CD4-positive, alpha-beta T cell treated with Interleukin-6 at 100 ng/mL for 8 hours (primary cell): ENCODE data around the gene PLEKHJ1.

Experiments
- DNase-seq: peaks from one replicate; pipeline ENCODE4 v3.0.0-alpha.2; 2020; ENCODE audit warnings: mixed read lengths, low spot score

PLEKHJ1 gene

DNA sequence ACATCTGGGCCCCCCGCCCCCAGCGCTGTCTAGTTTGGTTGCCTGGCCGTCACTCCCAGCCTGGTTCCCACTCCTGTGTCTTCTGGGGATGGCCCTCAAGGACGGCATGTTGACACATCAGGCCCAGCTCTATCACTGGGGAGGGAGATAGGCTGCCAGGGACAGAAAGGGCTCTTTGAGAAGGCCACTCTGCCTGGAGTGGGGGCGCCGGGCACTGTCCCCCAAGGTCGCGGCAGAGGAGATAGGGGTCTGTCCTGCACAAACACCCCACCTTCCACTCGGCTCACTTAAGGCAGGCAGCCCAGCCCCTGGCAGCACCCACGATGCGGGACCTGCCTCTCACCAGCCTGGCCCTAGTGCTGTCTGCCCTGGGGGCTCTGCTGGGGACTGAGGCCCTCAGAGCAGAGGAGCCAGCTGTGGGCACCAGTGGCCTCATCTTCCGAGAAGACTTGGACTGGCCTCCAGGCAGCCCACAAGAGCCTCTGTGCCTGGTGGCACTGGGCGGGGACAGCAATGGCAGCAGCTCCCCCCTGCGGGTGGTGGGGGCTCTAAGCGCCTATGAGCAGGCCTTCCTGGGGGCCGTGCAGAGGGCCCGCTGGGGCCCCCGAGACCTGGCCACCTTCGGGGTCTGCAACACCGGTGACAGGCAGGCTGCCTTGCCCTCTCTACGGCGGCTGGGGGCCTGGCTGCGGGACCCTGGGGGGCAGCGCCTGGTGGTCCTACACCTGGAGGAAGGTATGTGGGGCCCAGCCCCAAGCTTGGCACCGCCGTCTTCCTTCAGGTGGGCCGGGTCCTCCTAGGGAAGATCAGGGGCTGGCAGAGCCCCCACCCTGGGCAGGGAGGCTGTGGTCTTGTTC lies 13.1 kb upstream of the PLEKHJ1 start, which contains the start of gene AMH:
Gene AMH (plus strand): TSS at position 314 of the 857 bp plus-strand sequence. CDS start 10 bp downstream, at position 324.
- no peak for DNase-seq

DNA sequence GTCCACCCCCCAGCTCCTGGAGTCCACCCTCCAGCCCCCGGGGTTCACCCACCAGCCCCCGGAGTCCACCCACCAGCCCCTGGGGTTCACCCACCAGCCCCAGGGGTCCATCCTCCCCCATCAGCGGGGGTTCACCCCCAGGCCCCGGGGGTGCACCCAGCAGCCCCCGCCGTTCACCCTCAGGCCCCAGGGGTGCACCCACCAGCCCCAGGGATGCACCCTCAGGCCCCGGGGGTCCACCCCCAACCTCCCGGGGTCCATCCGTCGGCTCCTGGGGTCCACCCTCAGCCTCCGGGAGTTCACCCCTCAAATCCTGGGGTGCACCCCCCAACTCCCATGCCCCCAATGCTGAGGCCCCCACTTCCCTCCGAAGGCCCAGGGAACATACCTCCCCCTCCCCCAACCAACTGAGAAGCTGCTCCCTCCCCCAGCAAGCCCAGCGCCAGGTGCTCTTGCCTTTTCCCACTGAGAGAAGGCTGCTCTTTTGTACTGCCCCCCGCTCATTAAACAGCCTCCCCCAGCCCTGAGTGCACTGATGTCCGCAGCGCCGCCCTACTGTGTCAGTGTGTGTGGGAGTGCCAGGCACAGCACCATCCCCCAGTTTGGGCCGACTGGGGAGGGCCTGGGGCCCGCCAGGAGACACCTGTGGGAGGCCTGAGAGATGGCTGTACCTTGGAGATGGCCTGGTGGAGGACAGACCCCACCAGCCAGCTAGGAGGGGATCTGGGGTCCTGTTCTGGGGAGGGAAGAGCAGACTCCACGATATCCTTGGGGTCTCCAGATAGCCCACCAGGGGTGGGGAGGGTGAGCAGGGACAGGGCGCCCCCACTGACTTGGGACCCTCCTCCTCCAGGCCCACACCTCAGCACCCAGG lies 12.2 kb upstream of the PLEKHJ1 start:
- DNase-seq = no peak

DNA sequence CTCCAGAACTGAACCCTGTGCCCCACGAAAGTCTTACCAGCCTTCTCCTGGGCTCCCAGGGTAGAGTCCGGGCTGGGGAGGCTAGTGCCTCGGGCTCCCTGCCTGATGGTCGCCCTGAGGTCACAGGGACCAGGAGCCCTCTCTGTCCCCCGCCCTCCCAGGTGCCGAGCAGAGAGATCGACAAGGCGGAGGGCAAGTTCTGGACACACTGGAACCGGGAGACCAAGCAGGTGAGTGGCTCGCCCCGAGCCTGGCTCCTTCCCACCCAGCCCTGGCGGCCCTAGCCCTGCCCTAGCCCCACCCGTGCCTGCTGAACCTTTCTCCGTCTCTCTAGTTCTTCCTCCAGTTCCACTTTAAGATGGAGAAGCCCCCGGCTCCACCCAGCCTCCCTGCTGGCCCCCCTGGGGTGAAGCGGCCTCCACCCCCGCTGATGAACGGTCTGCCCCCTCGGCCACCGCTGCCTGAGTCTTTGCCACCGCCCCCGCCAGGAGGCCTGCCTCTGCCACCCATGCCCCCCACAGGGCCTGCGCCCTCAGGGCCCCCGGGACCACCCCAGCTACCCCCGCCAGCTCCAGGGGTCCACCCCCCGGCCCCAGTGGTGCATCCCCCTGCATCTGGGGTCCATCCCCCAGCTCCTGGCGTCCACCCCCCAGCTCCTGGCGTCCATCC lies 11.4 kb upstream of the PLEKHJ1 start:
- DNase-seq = no peak

DNA sequence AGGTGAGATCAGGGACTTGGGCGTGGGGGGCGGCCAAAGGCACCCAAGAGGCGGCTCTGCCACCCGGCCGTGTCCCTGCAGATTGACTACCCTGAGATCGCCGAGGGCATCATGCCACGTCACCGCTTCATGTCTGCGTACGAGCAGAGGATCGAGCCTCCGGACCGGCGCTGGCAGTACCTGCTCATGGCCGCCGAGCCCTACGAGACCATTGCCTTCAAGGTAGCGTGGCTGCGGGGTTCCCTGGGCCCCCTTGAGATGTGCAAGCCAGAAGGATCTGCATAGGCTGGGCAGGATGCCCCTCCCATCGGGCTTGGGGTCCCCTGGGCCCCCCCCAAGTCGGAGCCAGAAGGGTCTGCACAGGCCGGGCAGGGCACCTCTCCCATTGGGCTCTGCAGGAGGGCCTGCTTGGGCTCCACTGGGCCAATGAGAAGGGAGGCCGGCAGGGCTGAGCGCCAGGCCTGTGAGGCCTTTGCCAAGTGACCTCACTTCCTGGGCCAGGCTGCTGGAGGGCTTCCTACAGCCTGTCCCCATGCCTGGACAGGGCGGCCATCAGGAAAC lies 10.8 kb upstream of the PLEKHJ1 start:
- no peak for DNase-seq

DNA sequence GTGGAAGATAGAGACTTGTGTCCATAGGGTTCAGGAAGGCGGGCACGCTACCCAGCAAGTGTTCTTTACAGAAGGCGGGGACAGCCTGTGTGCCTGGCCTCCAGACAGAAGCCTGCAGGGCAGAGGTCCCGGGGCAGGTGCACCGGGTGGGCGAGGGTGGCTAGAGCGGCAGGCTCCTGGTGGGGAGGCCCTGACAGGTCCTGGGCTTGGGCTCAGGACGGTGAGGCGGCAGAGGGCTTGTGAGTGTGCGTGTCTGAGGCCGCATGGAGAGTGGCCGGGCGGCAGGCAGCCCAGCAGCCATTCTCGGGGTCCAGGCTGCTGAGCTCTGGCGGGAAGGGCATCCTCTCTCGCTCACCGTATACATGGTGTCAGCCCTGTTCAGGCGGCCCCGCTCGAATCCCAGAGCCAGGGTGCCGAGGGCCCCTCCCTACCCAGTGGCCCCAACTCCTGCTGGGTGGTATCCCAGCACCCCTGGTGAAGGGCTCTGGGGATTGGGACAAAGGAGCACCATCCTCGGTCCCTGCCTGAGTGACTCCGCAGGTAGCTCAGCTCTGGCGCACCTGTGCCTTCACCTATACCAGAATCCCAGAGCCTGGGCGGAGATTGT lies 10.0 kb upstream of the PLEKHJ1 start:
- no peak for DNase-seq

DNA sequence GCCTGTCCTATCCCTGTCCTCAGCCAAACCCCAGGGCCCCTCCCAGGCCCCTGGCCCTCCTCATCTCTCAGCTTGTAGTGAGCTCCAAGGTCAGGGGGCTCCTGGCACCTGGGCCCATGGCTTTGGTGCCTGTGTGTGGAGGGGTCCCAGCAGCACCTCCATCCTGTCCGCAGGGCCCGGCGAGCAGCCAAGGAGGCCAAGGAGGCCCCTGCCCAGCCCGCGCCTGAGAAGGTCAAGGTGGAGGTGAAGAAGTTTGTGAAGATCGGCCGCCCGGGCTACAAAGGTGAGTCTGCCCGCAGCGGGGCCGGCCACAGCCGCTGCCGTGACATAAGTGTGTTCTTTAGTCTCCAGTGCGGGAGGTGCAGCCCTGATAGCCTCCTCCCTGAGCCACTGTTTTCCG lies 9.1 kb upstream of the PLEKHJ1 start:
- no peak for DNase-seq

DNA sequence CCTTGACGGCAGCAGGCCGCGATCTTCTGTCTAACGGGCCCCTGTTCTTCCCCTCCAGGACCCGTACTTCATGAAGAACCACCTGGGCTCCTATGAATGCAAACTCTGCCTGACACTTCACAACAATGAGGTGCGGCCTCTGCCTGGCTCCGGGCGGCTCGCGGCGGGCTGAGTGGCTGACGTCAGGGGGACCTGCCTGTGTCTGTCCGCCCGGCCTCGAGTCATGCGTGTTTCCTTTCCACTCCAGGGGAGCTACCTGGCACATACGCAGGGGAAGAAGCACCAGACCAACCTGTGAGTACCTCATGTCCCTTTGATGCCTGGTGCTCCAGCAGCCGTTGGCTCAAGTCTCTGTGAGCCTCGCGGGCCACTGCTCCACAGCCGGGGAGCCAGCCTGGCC lies 8.4 kb upstream of the PLEKHJ1 start:
- DNase-seq = no peak

DNA sequence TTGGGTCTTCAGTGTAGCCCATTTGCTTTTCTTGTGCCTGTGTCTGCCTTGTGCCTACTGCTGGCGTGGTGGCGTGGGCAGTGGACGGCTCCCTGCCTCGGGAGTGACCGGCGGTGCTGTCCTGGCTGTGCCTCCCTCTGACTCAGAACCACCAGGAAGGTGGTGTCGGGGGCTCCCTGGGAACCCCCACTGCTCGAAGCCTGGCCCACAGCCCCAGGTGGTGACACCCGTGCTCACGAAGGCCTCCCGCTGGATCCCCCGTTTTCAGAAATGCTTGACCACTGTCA lies 7.9 kb upstream of the PLEKHJ1 start:
- no peak for DNase-seq

DNA sequence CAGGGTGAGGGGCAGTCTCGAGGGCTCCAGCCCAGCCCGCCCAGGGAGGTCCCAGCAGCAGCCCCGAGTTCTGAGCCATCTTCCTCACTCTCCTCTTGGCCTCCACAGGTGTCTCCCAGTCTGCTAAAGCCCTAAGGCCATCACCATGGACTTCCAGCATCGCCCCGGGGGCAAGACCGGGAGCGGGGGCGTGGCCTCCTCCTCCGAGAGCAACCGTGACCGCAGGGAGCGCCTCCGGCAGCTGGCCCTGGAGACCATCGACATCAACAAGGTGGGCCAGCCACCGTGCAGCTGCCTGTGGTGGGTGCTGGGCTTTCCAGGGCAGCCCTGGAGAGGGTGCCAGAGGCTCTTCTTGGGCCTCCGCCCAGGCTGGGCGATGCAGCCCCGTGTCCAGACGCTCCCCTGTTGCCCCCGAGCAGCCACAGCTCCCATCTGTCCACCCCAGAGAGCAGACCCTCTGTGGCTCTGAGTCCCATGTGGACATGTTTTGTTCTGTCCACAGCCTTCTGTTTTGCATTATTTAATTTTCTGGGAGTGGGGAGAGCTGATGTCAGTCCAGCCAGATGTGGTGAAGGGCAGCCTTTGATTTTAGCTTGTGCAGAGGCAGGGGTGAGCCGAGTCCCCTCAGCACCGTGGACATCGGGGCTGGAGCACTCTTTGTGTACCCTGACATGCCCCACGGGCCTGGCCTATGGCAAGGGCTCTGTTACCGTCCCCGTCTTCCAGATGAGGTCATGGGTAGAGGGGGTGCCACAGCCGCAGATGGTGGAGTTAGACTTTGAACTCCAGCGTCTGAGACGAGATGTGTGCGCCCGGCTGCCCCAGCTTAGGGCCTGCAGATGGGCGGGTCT lies 7.4 kb upstream of the PLEKHJ1 start:
- DNase-seq = no peak

DNA sequence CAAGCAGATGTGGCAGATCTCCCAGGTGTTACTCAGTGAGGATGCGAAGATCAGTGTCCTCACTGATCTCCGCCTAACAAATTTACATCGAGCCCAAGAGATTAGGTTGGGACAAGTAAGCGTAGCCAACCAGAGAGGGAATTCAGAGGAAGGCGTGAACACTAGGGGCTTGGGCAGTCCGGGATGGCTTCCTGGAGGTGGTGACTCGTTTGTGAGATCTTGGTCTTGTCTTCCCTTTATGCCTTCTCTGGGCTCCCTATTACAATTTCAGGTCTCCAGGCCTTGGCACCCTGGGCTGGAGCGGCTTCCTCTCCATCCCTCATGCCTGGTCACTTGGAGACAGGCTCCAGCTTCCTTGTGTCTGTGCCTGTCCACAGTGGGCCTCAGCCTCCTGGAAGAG lies 6.7 kb upstream of the PLEKHJ1 start:
- DNase-seq = no peak

DNA sequence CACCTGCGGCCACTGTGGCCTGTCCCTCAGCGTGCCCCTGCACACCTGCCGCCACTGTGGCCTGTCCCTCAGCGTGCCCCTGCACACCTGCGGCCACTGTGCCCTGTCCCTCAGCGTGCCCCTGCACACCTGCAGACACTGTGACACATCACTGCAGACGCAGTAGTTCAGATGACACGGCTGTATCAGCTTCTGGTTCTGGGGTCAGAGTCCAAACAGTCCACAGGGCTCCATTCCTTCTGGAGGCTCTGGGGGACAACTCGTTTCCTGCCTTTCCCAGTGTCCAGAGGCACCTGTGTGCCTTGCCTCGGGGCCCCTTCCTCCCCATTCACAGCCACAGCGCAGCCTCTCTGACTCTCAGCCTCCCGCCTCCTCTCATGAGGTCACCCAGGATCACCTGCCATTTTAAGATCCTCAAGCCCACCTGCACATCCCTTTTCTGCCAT lies 6.0 kb upstream of the PLEKHJ1 start:
- DNase-seq = no peak

DNA sequence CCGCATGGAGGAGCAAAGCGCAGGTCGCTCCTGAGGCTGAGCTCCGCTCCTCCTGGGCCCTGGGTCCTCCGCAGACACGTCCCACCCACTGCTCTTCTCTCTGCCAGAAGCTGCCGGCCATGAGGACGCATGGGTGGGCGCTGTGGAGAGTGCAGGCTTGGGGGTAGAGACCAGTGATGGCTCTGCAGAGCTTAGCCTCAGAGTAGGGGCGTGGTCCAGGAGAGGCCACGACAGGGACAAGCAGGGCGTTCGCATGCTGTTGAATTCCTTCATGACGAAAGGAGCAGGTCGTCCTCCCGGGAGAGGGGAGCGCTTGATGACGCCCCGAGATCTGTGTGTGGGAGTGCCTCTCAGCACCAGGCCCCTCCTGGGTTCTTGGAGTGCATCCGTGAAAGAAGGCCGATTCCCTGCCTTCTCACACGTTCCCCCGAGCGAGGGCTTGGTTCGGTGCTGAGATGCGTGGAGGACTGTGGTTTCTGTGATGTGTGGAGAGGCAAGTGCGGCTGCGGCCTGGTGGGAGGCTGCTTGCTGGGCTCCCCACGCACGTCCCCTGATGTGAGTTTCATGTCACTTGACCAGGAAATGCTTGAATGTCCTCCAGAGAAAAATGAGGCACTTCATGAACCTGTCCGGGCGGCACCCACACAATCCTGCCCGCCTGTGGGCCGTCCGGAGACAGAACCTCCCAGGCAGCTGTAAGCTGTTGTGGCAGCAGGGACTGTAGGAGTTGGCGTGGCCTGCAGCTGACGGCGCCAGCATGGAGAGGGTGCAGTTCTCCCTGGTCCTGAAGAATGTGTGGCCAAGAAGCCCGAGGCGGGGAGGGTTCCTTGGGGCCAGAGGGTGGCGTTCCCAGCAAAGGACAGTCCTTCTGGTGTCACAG lies 5.0 kb upstream of the PLEKHJ1 start:
- no peak for DNase-seq

DNA sequence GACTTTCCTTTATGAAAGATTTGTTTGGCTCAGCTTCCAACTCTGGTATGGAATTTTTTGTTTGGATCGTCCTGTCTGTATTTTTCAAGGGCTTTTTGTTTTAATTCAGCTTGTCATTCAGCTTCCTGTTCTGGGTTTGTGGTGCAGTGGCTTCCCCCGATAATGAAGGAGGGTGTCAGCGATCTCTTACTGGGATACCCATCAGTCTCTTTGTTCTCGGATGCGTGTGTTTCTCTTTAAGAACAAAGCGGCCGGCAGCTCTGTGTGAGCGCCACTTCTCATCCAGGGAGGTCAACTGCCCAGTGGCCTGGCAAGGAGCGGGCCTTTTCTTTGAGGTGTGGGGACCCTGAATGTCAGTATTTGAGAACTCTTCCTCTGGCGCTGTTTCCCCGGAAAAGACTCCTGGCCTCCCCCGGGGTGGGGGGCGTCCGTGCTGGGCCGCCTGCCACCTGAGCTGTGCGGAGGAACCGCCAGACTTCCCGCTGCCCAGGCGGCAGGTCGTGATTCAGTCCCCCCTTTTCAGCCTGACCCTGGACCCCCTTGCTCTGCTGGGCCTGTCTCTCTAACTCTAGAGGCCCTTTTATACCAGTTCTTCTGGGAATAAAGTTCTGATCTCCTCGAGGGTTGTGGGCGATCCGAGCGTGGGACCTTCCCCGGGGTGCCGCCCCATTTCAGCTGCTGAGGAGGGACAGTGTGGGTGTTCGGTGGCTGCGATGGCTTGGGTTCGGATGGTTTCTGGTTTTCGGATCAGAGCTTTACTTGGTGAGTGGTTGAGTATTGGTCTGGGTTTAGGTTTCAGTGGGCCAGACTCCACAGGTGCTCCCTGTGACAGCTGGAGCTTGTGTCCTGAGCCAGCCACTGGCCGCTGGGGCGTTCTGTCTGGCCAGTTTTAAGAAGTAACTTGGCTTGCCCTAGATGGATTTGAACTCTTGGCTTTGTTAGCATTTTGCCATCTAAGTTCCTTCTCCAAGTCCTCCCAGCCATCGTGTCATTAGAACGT lies 3.9 kb upstream of the PLEKHJ1 start:
- DNase-seq = peak; percentile 66

DNA sequence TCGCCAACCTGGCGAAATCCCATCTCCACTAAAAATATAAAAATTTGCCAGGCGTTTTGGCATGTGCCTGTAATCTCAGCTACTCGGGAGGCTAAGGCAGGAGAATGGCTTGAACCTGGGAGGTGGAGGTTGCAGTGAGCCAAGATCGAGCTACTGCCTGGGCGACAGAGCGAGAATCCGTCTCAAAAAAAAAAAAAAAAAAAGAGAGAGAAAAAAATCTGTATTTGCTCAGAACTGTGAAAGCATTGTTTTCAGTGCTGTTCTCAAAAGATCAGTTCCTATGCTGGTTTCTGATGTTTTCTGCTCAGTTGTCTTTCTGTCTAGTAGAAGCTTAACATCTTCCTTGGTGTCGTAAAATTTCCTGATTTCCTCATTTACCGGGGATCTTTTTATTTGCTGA lies 3.0 kb upstream of the PLEKHJ1 start:
- no peak for DNase-seq

DNA sequence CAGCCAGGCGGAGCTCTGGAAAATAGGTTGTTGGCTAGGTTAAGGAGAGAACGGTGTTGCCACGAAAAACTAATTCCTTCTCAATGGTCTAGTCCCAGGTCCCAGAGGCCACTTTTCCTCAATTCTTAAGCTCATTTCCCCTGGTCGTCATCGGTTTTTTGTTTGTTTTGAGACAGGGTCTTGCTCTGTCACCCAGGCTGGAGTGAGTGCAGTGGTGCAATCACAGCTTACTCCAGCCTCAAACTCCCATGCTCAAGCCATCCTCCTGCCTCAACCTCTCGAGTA lies 1.7 kb upstream of the PLEKHJ1 start:
- no peak for DNase-seq

DNA sequence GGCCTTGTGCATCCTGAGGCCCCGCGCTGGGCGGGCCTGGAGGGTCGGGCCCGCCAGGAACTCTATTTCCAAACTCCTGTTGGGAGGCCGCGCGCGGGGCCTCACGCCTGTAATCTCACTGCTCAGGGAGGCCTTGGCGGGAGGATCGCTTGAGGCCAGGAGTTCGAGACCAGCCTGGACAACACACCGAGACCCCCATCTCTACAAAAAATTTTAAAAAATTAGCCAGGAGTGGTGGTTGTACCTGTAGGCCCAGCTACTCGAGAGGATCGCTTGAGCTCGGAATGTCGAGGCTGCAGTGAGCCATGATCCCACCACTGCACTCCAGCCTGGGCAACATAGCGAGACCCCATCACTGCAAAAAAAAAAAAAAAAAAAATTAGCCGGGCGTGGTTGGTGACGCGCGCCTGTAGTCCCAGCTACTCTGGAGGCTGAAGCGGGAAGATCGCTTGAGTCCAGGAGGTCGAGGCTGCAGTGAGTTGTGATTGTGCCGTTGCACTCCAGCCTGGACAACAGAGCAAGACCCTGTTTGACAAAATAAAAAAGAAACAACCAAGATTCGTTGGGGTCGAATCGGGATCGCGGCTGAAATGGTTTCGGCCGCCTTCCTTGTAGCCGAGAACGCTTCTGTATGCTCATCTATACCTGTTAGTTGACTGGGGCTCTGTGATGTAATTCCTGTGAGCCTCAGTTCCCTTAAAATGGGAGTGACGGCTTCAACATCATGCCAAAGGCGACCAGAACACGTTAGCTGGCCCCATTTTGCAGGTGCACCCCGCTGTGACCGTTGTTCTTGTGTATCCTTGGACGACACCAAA lies 1.1 kb upstream of the PLEKHJ1 start:
- no peak for DNase-seq

DNA sequence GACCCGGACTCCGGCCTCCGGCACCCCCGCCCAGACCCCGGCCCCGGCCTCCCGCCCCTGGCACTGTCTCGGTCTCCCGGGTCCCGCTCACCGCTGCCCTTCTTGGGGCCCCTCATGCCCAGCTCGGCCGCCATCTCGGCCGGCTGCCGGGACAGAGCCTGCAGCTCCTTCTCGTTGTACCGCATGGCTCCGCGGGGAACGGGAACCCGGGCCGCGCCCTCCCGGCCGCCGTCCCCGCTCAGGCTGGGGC lies 140 bp downstream of the PLEKHJ1 start:
- no peak for DNase-seq

DNA sequence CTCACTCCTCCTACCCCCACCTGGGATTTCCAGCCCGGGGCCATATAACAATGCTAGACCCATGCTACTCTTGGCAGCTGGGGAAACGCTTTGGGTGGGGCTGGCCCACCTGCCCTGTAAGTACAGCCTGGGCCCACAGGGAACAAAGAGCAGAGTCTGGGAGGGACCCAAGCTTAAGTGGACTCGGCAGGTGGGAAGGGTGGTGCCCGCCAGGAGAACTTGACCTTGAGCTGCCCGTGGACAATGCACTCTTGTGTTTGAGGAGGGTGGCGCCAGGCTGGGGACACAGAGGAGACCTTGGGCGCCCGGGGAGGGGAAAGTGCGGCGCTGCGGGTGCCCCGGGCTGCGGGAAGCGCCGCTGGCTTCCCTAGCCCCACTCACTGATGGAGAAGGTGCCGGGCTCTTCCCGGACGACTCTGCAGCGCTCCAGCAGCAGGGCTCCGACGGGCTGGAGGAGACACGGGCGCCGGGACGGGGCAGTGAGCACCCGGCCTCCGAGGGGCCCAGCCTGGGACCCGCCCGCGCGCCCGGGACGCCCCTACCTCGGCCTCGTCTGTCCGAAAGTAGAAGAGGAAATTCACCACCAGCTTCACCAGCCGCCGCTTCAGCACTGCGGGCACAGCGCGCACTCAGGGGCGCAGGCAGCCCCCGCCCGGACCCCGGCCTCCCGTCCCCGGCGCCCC lies 607 bp downstream of the PLEKHJ1 start:
- DNase-seq = no peak
